Psoas muscle (tissue), 8 donors: ENCODE results near the gene KCNS1. TPM values are rescaled to one million over a fixed set of nuclear protein-coding genes. Genes with fewer than 3 reads are reported as not detected.
A peak's percentile ranks its signal among the peaks of the same experiment; 100 is the strongest.

Experiments
- ATAC-seq, 4 donors: fragments of 200-7000 bp; cut with Tn5 transposase; one replicate each; pipeline ENCODE4 v1.9.1; 2020; ENCODE audit warnings: moderate library complexity in 3 of 4, mild to moderate bottlenecking in 2 of 4
- DNase-seq, 2 donors: peaks; one replicate each; pipeline ENCODE4 v3.0.0-alpha.2; 2020
- H3K27ac ChIP-seq: fragments of 200-600 bp; one replicate; pipeline ENCODE4 v1.8.0; 2022
- H3K27me3 ChIP-seq, 3 donors: fragments of 200-600 bp in 1 of 3; one replicate each; pipeline versions ENCODE4 v1.6.1 to v1.8.0; 2013 to 2022; ENCODE audit warnings: low read length in 2 of 3, mild to moderate bottlenecking in 2 of 3, moderate library complexity in 1 of 3; ENCODE audit not compliant: insufficient read depth in 3 of 3
- H3K36me3 ChIP-seq, 2 donors: fragments of 200-600 bp in 1 of 2; one replicate each; pipeline versions ENCODE4 v1.6.1 to v1.8.0; 2013 to 2022; ENCODE audit warnings: low read depth in 1 of 2, mild to moderate bottlenecking in 1 of 2, moderate library complexity in 1 of 2; ENCODE audit not compliant: insufficient read depth in 1 of 2
- H3K4me1 ChIP-seq: fragments of 200-600 bp; one replicate; pipeline ENCODE4 v1.8.0; 2022
- H3K4me3 ChIP-seq: fragments of 200-600 bp; one replicate; pipeline ENCODE4 v1.8.0; 2022; ENCODE audit warnings: mild to moderate bottlenecking
- H3K9me3 ChIP-seq: fragments of 200-600 bp; one replicate; pipeline ENCODE4 v1.8.0; 2022
- CTCF ChIP-seq: fragments of 200-600 bp; IDR thresholded peaks from one replicate; pipeline ENCODE4 v1.8.0; 2022; ENCODE audit warnings: antibody characterized with exemption
- WGBS, 3 donors: extraction: QIAGEN DNeasy Blood & Tissue Kit; methylation state at CpG; one replicate each; pipeline versions ENCODE4 v1.1.6 to v1.1.7; 2013; 5-methylcytosine and 5-hydroxymethylcytosine counted together
- intact Hi-C, 2 donors: fragments of 100-400 bp; cut with DNase I; formaldehyde crosslinking; loops; one replicate each; pipeline versions ENCODE4 v1.11.0 to v1.14.2; 2022
- polyA plus RNA-seq, 3 donors: library from polyadenylated mRNA; stranded (reverse); fragments of 200-250 nt; gene quantifications; one replicate each; pipeline ENCODE4 v1.2.3, GENCODE V29; 2013
- total RNA-seq, 4 donors: library from RNA; stranded (reverse); fragmentation: NEBNext Ultra II Directional in 2 of 4; extraction: Animal tissue kit (Norgen Biotek cat#: 25700) in 2 of 4; gene quantifications; one replicate each; pipeline versions ENCODE4 v1.2.1 to v1.2.4, GENCODE V29; 2021 to 2023
- donor health status: healthy with polysubstance abuse.
- donor health status: DM: no; HTN: no; CAD: no; lungs with moderate emphysema.
- donor health status: Bipolar disorder and iron deficiency.
- donor health status: healthy.
- donor health status: DM: yes; HTN: yes; CAD: no.
- donor health status: DM: no; HTN: no; CAD: no.
- donor health status: DM: no; HTN: no; CAD: no.
- donor health status: DM: yes; HTN: yes; CAD: no.

Gene KCNS1
- total and polyA plus RNA-seq, 7 donors = under 0.01 TPM; not detected in 6

- intact Hi-C loops = no loop called here
- ATAC-seq (no peak), DNase-seq (no peak)
- peaks cover 4 to 18% of the 10 kb centered on the region in 2 donors for H3K36me3 ChIP-seq
- H3K27ac ChIP-seq = no peak overlapping the region
- H3K27me3 ChIP-seq = no peaks in the 10 kb centered on the region
- H3K9me3 ChIP-seq = peaks cover 6% of the 10 kb centered on the region
- TF ChIP-seq CTCF = no peak
- WGBS, 3 donors = 93 to 99% (median 97%) methylated on average over 3 of the region's 3 CpGs
- H3K4me3 ChIP-seq = no peak overlapping the region
- H3K4me1 ChIP-seq = no peaks in the 10 kb centered on the region
These were observed 18.5 kb downstream of the KCNS1 start for GRCh38 chr20:45082468-45082867.

- H3K27me3 ChIP-seq = no peaks in the 10 kb centered on the region
- peaks cover 6% of the 10 kb centered on the region for H3K9me3 ChIP-seq
- DNase-seq = no peak
- no peak for ATAC-seq
- intact Hi-C loops = no loop called here
- peaks cover 10 to 28% of the 10 kb centered on the region in 2 donors for H3K36me3 ChIP-seq
- H3K27ac ChIP-seq = no peak overlapping the region
- 85 to 92% (median 85%) methylated on average over 5 of the region's 5 CpGs for WGBS, 3 donors
- TF ChIP-seq CTCF = peak; percentile 5
- H3K4me1 ChIP-seq = no peaks in the 10 kb centered on the region
- H3K4me3 ChIP-seq = no peak overlapping the region
These were observed 19.9 kb downstream of the KCNS1 start for GRCh38 chr20:45080867-45081624.

- no peak for TF ChIP-seq CTCF
- ATAC-seq = no peak
- DNase-seq = no peak
- Histone ChIP-seq H3K27ac (no peak overlapping the region), H3K4me1 (no peaks in the 10 kb centered on the region), H3K36me3 (peaks cover 10 to 44% of the 10 kb centered on the region in 2 donors), H3K9me3 (peaks cover 4% of the 10 kb centered on the region), H3K27me3 (no peaks in the 10 kb centered on the region), H3K4me3 (no peak overlapping the region)
- WGBS, 3 donors = 93 to 95% (median 94%) methylated on average over 3 of the region's 3 CpGs
- intact Hi-C loops = no loop called here
These were observed 23.4 kb downstream of the KCNS1 start for GRCh38 chr20:45077559-45077958.

DNA sequence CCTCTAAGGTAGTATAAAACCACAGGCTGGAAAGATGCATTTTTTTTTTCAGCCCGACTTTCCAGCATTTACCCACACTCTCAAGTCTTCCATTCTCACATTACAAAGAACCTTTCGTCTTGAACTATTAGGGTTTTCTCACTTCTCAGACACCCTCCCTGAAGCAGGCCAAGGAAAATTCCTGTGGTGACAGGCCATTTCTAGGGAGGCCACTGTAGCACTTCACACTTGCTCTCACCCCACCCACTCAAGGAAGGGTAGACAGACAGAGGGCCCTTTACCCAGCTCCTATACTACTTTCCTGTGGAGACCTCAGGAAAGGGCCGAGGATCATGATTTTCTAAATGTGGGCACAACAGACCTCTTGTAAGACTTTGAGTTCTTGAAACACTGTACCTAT is 27.7 kb downstream of the KCNS1 start:
- H3K36me3 ChIP-seq = peaks cover 6 to 27% of the 10 kb centered on the region in 2 donors
- H3K9me3 ChIP-seq = no peaks in the 10 kb centered on the region
- peaks cover 10% of the 10 kb centered on the region for H3K4me1 ChIP-seq
- no peak for TF ChIP-seq CTCF
- WGBS, 3 donors = 72 to 82% (median 75%) methylated on average over 3 of the region's 3 CpGs
- H3K27ac ChIP-seq = no peak overlapping the region
- intact Hi-C loops = no loop called here
- no peak overlapping the region for H3K4me3 ChIP-seq
- no peaks in the 10 kb centered on the region for H3K27me3 ChIP-seq
- DNase-seq = no peak
- no peak for ATAC-seq

DNA sequence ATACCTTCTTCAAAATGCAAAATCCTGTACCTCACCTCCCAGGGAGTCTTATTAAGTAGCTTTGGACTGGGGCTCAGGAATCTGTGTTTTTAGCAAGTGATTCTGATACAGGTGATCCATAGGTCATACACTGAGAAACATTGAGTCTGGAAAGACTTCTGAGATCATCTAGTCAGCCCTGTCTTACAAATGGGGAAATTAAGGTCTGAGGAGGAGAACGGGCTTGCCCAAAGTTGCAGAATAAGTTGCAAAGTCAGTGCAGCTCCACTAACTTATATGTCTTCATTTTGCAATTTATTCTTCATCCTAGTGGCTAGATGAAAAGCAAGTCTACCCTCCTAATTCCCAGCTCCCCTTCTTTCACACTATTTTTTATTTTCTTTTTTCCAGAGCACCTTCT is 28.9 kb downstream of the KCNS1 start:
- ATAC-seq (no peak), DNase-seq (no peak)
- H3K4me1 ChIP-seq = peaks cover 10% of the 10 kb centered on the region
- intact Hi-C loops = no loop called here
- no peak overlapping the region for H3K27ac ChIP-seq
- H3K27me3 ChIP-seq = no peaks in the 10 kb centered on the region
- peaks cover 6 to 22% of the 10 kb centered on the region in 2 donors for H3K36me3 ChIP-seq
- WGBS, 3 donors = 92 to 100% (median 95%) methylated on average over 1 of the region's 1 CpG
- no peak overlapping the region for H3K4me3 ChIP-seq
- no peak for TF ChIP-seq CTCF
- H3K9me3 ChIP-seq = no peaks in the 10 kb centered on the region
